GM08714 (cell line): ENCODE measurements around the gene ATP6V1D.
A peak's percentile ranks its signal among the peaks of the same experiment; 100 is the strongest.

ENCODE experiments used
- H3K4me3 ChIP-seq: fragments of 200-500 bp; sonication (Bioruptor generic); 2 replicates; pipeline ENCODE4 v1.5.1; 2014; ENCODE audit warnings: mild to moderate bottlenecking, low read length, inconsistent platforms
- ZNF274 ChIP-seq: IDR thresholded peaks from 2 replicates; pipeline ENCODE4 v1.6.1; 2012; ENCODE audit warnings: mild to moderate bottlenecking, low read depth, low read length

Gene ATP6V1D

GRCh38 chr14:67387195-67387594, 27.6 kb upstream of the ATP6V1D start:
- no peak for TF ChIP-seq ZNF274
- no peak overlapping the region for H3K4me3 ChIP-seq

- no peak overlapping the region for H3K4me3 ChIP-seq
- no peak for TF ChIP-seq ZNF274
Observed at GRCh38 chr14:67385618-67386017, 26.0 kb upstream of the ATP6V1D start.

- H3K4me3 ChIP-seq, result no peak overlapping the region
- no peak for TF ChIP-seq ZNF274
Observed at GRCh38 chr14:67385120-67385519, 25.5 kb upstream of the ATP6V1D start.

- no peak for TF ChIP-seq ZNF274
- H3K4me3 ChIP-seq, result no peak overlapping the region
Observed at GRCh38 chr14:67377916-67378315, 18.3 kb upstream of the ATP6V1D start.

GRCh38 chr14:67373347-67373746, 13.7 kb upstream of the ATP6V1D start:
- H3K4me3 ChIP-seq, result no peak overlapping the region
- TF ChIP-seq ZNF274, result no peak

GRCh38 chr14:67372833-67373232, 13.2 kb upstream of the ATP6V1D start:
- H3K4me3 ChIP-seq, result no peak overlapping the region
- no peak for TF ChIP-seq ZNF274

GRCh38 chr14:67371247-67372148, 11.9 kb upstream of the ATP6V1D start:
- no peak for TF ChIP-seq ZNF274
- H3K4me3 ChIP-seq, result no peak overlapping the region

GRCh38 chr14:67370830-67371229, 11.2 kb upstream of the ATP6V1D start:
- H3K4me3 ChIP-seq, result no peak overlapping the region
- no peak for TF ChIP-seq ZNF274

- no peak for TF ChIP-seq ZNF274
- no peak overlapping the region for H3K4me3 ChIP-seq
Observed at GRCh38 chr14:67365476-67365875, 5.9 kb upstream of the ATP6V1D start.

GRCh38 chr14:67360470-67361206, 1.0 kb upstream of the ATP6V1D start:
- no peak for TF ChIP-seq ZNF274
- peak overlapping the region; percentile 93 for H3K4me3 ChIP-seq

GRCh38 chr14:67358924-67359774, 455 bp downstream of the ATP6V1D start:
- TF ChIP-seq ZNF274, result no peak
- H3K4me3 ChIP-seq, result peak overlapping the region; percentile 78

- H3K4me3 ChIP-seq, result no peak overlapping the region
- TF ChIP-seq ZNF274, result no peak
Observed at GRCh38 chr14:67357969-67358354, 1.6 kb downstream of the ATP6V1D start.

GRCh38 chr14:67357186-67357968, 2.2 kb downstream of the ATP6V1D start:
- H3K4me3 ChIP-seq, result no peak overlapping the region
- TF ChIP-seq ZNF274, result no peak
